Testis (tissue), 2 donors: ENCODE data around the gene KIAA2012.

ENCODE experiments used
- CTCF ChIP-seq, 3 experiments: fragments of 450-650 bp in 2 of 3; fragments of 200-600 bp in 1 of 3; sonication (generic) in 1 of 3; IDR thresholded peaks; one replicate each; pipeline ENCODE4 v1.5.1; 2016 to 2019; ENCODE audit warnings: antibody characterized with exemption in 3 of 3, mild to moderate bottlenecking in 2 of 3, moderate library complexity in 1 of 3
- POLR2A ChIP-seq: fragments of 450-650 bp; IDR thresholded peaks from one replicate; pipeline ENCODE4 v1.6.1; 2017; ENCODE audit warnings: antibody characterized with exemption, mild to moderate bottlenecking, moderate library complexity

GRCh38 chr2:202044777-202045176, 28.3 kb upstream of the KIAA2012 start:
- no peak for TF ChIP-seq POLR2A
- no peak for TF ChIP-seq CTCF (IDR thresholded peaks at IDR 0.05)
